Transverse colon (tissue), 4 donors: ENCODE data around the gene MMP2.

ENCODE experiments used
- POLR2A ChIP-seq: fragments of 450-650 bp; IDR thresholded peaks from one replicate; pipeline ENCODE4 v1.6.1; 2016; ENCODE audit warnings: antibody characterized with exemption, mild to moderate bottlenecking, moderate library complexity
- POLR2AphosphoS5 ChIP-seq, 3 donors: sonication (generic); formaldehyde crosslinking; IDR thresholded peaks; one replicate each; pipeline ENCODE4 v1.6.1; 2016; ENCODE audit warnings: antibody characterized with exemption in 3 of 3
- TF ChIP-seq, protein P1 (sequence below), 5 experiments: fragments of 200-600 bp in 3 of 5; fragments of 450-650 bp in 2 of 5; sonication (generic) in 3 of 5; IDR thresholded peaks; 1 replicate in 2 of 5; 2 replicates in 3 of 5; pipeline ENCODE4 v1.5.1; 2016 to 2017; ENCODE audit warnings: antibody characterized with exemption in 5 of 5, inconsistent platforms in 3 of 5, mild to moderate bottlenecking in 2 of 5, moderate library complexity in 1 of 5

DNA sequence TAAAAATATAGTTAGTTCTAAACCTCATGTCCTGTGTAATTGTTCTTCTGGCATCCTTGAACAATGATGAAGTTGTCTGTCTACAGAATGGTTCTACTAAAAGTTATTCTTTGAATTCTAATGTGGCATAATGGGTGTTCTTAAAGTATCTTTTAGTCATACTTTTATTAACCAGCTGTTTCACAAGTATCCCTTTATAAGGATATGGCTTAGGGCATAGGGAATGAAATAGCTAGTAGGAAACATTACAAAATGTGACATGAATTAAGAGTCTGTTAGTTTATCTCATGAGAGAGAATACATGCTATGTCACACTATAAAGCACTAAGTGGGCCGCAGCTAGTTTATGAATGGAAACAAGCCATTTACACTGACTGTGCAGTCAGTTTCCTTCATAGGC, 61.2 kb downstream of the MMP2 start:
- TF ChIP-seq, protein P1, sequence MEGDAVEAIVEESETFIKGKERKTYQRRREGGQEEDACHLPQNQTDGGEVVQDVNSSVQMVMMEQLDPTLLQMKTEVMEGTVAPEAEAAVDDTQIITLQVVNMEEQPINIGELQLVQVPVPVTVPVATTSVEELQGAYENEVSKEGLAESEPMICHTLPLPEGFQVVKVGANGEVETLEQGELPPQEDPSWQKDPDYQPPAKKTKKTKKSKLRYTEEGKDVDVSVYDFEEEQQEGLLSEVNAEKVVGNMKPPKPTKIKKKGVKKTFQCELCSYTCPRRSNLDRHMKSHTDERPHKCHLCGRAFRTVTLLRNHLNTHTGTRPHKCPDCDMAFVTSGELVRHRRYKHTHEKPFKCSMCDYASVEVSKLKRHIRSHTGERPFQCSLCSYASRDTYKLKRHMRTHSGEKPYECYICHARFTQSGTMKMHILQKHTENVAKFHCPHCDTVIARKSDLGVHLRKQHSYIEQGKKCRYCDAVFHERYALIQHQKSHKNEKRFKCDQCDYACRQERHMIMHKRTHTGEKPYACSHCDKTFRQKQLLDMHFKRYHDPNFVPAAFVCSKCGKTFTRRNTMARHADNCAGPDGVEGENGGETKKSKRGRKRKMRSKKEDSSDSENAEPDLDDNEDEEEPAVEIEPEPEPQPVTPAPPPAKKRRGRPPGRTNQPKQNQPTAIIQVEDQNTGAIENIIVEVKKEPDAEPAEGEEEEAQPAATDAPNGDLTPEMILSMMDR (IDR thresholded peaks at IDR 0.05) = no peak
- TF ChIP-seq POLR2A (no peak), POLR2AphosphoS5 (IDR thresholded peaks at IDR 0.05) (no peak)
